HCT116 (cell line): ENCODE results near the gene MAU2. TPM values are rescaled to one million over a fixed set of nuclear protein-coding genes. Genes with fewer than 3 reads are reported as not detected.

Experiments used
- ATAC-seq: fragments of 200-7000 bp; cut with Tn5 transposase; 2 replicates; pipeline ENCODE4 v1.9.1; 2020; ENCODE audit warnings: mild to moderate bottlenecking, moderate library complexity
- BruUV-seq: library from RNA; stranded (reverse); fragments of 400-500 nt; replicated peaks from 2 replicates; lab custom pipeline; 2021; lab: Mats Ljungman, UMichigan
- CTCF ChIA-PET: fragments of 300-600 bp; sonication (Branson Sonifier 250); formaldehyde crosslinking; loops from one replicate; lab custom pipeline; 2021; ENCODE audit warnings: antibody characterized with exemption; lab: Charles Lee
- POLR2A ChIA-PET: fragments of 300-600, 350-600 bp; sonication (Branson Sonifier 250); formaldehyde crosslinking; loops from one replicate; lab custom pipeline; 2021; ENCODE audit warnings: antibody characterized with exemption; lab: Charles Lee
- RAD21 ChIA-PET, 2 experiments: fragments of 300-600 bp; sonication (Branson Sonifier 250); formaldehyde crosslinking; loops; one replicate each; lab custom pipeline; 2023; ENCODE audit warnings: low total read pairs in 2 of 2; ENCODE audit not compliant: uncharacterized antibody in 2 of 2, unreplicated experiment in 2 of 2, low non-redundant PET in 1 of 2; lab: Charles Lee
- DNase-seq: peaks from one replicate; pipeline ENCODE4 v3.0.0-alpha.2; 2010; ENCODE audit warnings: low read depth, low spot score
- H2AFZ ChIP-seq: fragments of 200-600 bp; shearing (Covaris generic), sonication (generic); 2 replicates; pipeline ENCODE4 v1.6.1; 2017; ENCODE audit warnings: low read depth, mixed run types, mixed read lengths, antibody characterized with exemption, low read length; ENCODE audit not compliant: poor library complexity, severe bottlenecking
- H3K27ac ChIP-seq: 2 replicates; pipeline ENCODE4 v1.5.1; 2012; ENCODE audit warnings: low read depth, low read length
- H3K27me3 ChIP-seq: fragments of 200-600 bp; sonication (generic); 2 replicates; pipeline ENCODE4 v1.6.1; 2016; ENCODE audit warnings: mixed run types, low read length, mixed read lengths; ENCODE audit not compliant: insufficient read depth
- H3K36me3 ChIP-seq, 2 experiments: fragments of 200-500 bp in 1 of 2; fragments of 200-600 bp in 1 of 2; sonication (Bioruptor generic) in 1 of 2; sonication (generic) in 1 of 2; 2 replicates each; pipeline versions ENCODE4 v1.5.1 to v1.6.1; 2014 to 2016; ENCODE audit warnings: low read length in 2 of 2, inconsistent platforms in 1 of 2, mixed read lengths in 1 of 2, mixed run types in 1 of 2; ENCODE audit not compliant: insufficient read depth in 2 of 2, control insufficient read depth in 1 of 2
- H3K4me1 ChIP-seq, 2 experiments: fragments of 200-600 bp in 1 of 2; sonication (generic) in 1 of 2; 2 replicates each; pipeline versions ENCODE4 v1.5.1 to v1.6.1; 2012 to 2017; ENCODE audit warnings: low read length in 2 of 2, inconsistent platforms in 1 of 2, mild to moderate bottlenecking in 1 of 2, mixed read lengths in 1 of 2, mixed run types in 1 of 2, moderate library complexity in 1 of 2; ENCODE audit not compliant: insufficient read depth in 2 of 2, control insufficient read depth in 1 of 2
- H3K4me2 ChIP-seq: fragments of 200-600 bp; sonication (generic); 2 replicates; pipeline ENCODE4 v1.6.1; 2017; ENCODE audit warnings: mixed run types, low read length, mixed read lengths
- H3K4me3 ChIP-seq, 2 experiments: fragments of 200-600 bp in 1 of 2; sonication (generic) in 1 of 2; replicated peaks in 1 of 2; 2 replicates each; pipeline ENCODE4 v1.5.1; 2011 to 2016; ENCODE audit warnings: low read length in 2 of 2, control low read depth in 1 of 2, low read depth in 1 of 2, mild to moderate bottlenecking in 1 of 2, mixed read lengths in 1 of 2, mixed run types in 1 of 2
- H3K79me2 ChIP-seq: fragments of 200-600 bp; sonication (generic); 2 replicates; pipeline ENCODE4 v1.6.1; 2017; ENCODE audit warnings: mild to moderate bottlenecking, mixed run types, low read length, moderate library complexity, mixed read lengths; ENCODE audit not compliant: insufficient read depth
- H3K9ac ChIP-seq: fragments of 200-600 bp; sonication (generic); 2 replicates; pipeline ENCODE4 v1.6.1; 2016; ENCODE audit warnings: low read length, mixed read lengths
- H3K9me2 ChIP-seq: fragments of 200-600 bp; sonication (generic), shearing (Covaris generic); 2 replicates; pipeline ENCODE4 v1.6.1; 2017; ENCODE audit warnings: mixed run types, mild to moderate bottlenecking, moderate library complexity; ENCODE audit not compliant: insufficient read depth
- H3K9me3 ChIP-seq, 2 experiments: fragments of 200-500 bp in 1 of 2; fragments of 200-600 bp in 1 of 2; sonication (Bioruptor generic) in 1 of 2; sonication (generic) in 1 of 2; 2 replicates each; pipeline ENCODE4 v1.6.1; 2014 to 2017; ENCODE audit warnings: low read length in 2 of 2, mixed read lengths in 2 of 2, inconsistent platforms in 1 of 2, low read depth in 1 of 2, mild to moderate bottlenecking in 1 of 2, mixed run types in 1 of 2, moderate library complexity in 1 of 2; ENCODE audit not compliant: control insufficient read depth in 1 of 2, insufficient read depth in 1 of 2
- H4K20me1 ChIP-seq: fragments of 200-600 bp; sonication (generic), shearing (Covaris generic); 2 replicates; pipeline ENCODE4 v1.6.1; 2017; ENCODE audit warnings: mixed run types, mild to moderate bottlenecking, moderate library complexity; ENCODE audit not compliant: insufficient read depth
- CBX3 ChIP-seq: IDR thresholded peaks from 2 replicates; pipeline ENCODE4 v1.6.1; 2012; ENCODE audit warnings: low read depth
- ELF1 ChIP-seq: IDR thresholded peaks from 2 replicates; pipeline ENCODE4 v1.6.1; 2012; ENCODE audit warnings: low read depth, borderline replicate concordance
- EZH2 ChIP-seq: fragments of 200-600 bp; sonication (generic); IDR thresholded peaks from 2 replicates; pipeline ENCODE4 v1.6.1; 2017; ENCODE audit warnings: antibody characterized with exemption, mixed run types
- EZH2phosphoT487 ChIP-seq: fragments of 200-600 bp; IDR thresholded peaks from 2 replicates; pipeline ENCODE4 v1.6.1; 2018; ENCODE audit warnings: antibody characterized with exemption, borderline replicate concordance
- FOSL1 ChIP-seq: IDR thresholded peaks from 2 replicates; pipeline ENCODE4 v1.6.1; 2012; ENCODE audit warnings: low read depth
- JUND ChIP-seq: IDR thresholded peaks from 2 replicates; pipeline ENCODE4 v1.6.1; 2012
- RAD21 ChIP-seq: IDR thresholded peaks from 2 replicates; pipeline ENCODE4 v1.6.1; 2012; ENCODE audit warnings: low read depth, mild to moderate bottlenecking
- SIN3A ChIP-seq: IDR thresholded peaks from 2 replicates; pipeline ENCODE4 v1.6.1; 2012; ENCODE audit warnings: low read depth
- SP1 ChIP-seq: IDR thresholded peaks from 2 replicates; pipeline ENCODE4 v1.6.1; 2012; ENCODE audit warnings: low read depth
- TCF7L2 ChIP-seq: IDR thresholded peaks from 2 replicates; pipeline ENCODE4 v1.7.0; 2011; ENCODE audit warnings: borderline replicate concordance, inconsistent platforms; ENCODE audit not compliant: insufficient read depth, insufficient read length; ENCODE audit errors: extremely low read depth
- YY1 ChIP-seq: IDR thresholded peaks from 2 replicates; pipeline ENCODE4 v1.6.1; 2011; ENCODE audit warnings: low read length, low read depth, moderate library complexity, mild to moderate bottlenecking; ENCODE audit not compliant: insufficient replicate concordance; ENCODE audit errors: extremely low read depth
- ZFX ChIP-seq: fragments of 450-650 bp; IDR thresholded peaks from 2 replicates; pipeline ENCODE4 v1.6.1; 2017
- intact Hi-C: fragments of 100-400 bp; cut with micrococcal nuclease; formaldehyde crosslinking; loops from 2 replicates; pipeline ENCODE4 v1.10.0; 2022
- total RNA-seq: library from RNA; stranded (reverse); gene quantifications from one replicate; pipeline ENCODE4 v1.2.1, GENCODE V29; 2021; ENCODE audit not compliant: unreplicated experiment
- TF ChIP-seq, protein P1 (sequence below): IDR thresholded peaks from 2 replicates; pipeline ENCODE4 v1.6.1; 2012; ENCODE audit warnings: low read depth
- TF ChIP-seq, protein P2 (sequence below): IDR thresholded peaks from 2 replicates; pipeline ENCODE4 v1.6.1; 2012

MAU2 gene
- total RNA-seq, 1 experiment from 2014 or later, result 36.2 TPM

- Histone ChIP-seq H2AFZ (no peak overlapping the region), H3K9me2 (no peaks in the 10 kb centered on the region), H3K9ac (no peak overlapping the region), H3K27me3 (no peaks in the 10 kb centered on the region), H3K4me2 (no peak overlapping the region), H3K4me3 (no peak overlapping the region), H3K36me3 (peaks cover 7 to 16% of the 10 kb centered on the region in 2 experiments; a peak in 3 of 4 replicates), H3K27ac (no peak overlapping the region), H4K20me1 (no peaks in the 10 kb centered on the region), H3K9me3 (no peaks in the 10 kb centered on the region), H3K79me2 (no peaks in the 10 kb centered on the region), H3K4me1 (no peaks in the 10 kb centered on the region)
- intact Hi-C loops, result no loop called here
- ChIA-PET RAD21 (no interaction called here), CTCF (no interaction called here), POLR2A (no interaction called here)
- ATAC-seq (no peak), DNase-seq (no peak)
- BruUV-seq, result no TSS peak
- TF ChIP-seq ZFX, result no peak
- TF ChIP-seq, protein P1, sequence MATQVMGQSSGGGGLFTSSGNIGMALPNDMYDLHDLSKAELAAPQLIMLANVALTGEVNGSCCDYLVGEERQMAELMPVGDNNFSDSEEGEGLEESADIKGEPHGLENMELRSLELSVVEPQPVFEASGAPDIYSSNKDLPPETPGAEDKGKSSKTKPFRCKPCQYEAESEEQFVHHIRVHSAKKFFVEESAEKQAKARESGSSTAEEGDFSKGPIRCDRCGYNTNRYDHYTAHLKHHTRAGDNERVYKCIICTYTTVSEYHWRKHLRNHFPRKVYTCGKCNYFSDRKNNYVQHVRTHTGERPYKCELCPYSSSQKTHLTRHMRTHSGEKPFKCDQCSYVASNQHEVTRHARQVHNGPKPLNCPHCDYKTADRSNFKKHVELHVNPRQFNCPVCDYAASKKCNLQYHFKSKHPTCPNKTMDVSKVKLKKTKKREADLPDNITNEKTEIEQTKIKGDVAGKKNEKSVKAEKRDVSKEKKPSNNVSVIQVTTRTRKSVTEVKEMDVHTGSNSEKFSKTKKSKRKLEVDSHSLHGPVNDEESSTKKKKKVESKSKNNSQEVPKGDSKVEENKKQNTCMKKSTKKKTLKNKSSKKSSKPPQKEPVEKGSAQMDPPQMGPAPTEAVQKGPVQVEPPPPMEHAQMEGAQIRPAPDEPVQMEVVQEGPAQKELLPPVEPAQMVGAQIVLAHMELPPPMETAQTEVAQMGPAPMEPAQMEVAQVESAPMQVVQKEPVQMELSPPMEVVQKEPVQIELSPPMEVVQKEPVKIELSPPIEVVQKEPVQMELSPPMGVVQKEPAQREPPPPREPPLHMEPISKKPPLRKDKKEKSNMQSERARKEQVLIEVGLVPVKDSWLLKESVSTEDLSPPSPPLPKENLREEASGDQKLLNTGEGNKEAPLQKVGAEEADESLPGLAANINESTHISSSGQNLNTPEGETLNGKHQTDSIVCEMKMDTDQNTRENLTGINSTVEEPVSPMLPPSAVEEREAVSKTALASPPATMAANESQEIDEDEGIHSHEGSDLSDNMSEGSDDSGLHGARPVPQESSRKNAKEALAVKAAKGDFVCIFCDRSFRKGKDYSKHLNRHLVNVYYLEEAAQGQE, result no peak
- no peak for TF ChIP-seq EZH2
- TF ChIP-seq EZH2phosphoT487, result no peak
Measured at GRCh38 chr19:19276851-19277250, 43.8 kb upstream of the MAU2 start.

- CTCF ChIA-PET, result no interaction called here
- no peak overlapping the region for H3K27ac ChIP-seq
- TF ChIP-seq YY1, result no peak
- no peak for TF ChIP-seq RAD21
- no peak for TF ChIP-seq FOSL1
- TF ChIP-seq, protein P1, result no peak
- TF ChIP-seq ELF1, result no peak
- TF ChIP-seq, protein P2, sequence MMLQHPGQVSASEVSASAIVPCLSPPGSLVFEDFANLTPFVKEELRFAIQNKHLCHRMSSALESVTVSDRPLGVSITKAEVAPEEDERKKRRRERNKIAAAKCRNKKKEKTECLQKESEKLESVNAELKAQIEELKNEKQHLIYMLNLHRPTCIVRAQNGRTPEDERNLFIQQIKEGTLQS, result no peak
- TF ChIP-seq ZFX, result no peak
- no peak for TF ChIP-seq SP1
- no peak for TF ChIP-seq TCF7L2
- no peak for TF ChIP-seq JUND
- TF ChIP-seq SIN3A, result no peak
- TF ChIP-seq CBX3, result no peak
- no peak for TF ChIP-seq EZH2
Measured at GRCh38 chr19:19278315-19278714, 42.3 kb upstream of the MAU2 start.

More at GRCh38 chr19:19278315-19278714, 42.3 kb upstream of the MAU2 start:
- BruUV-seq, result no TSS peak
- ATAC-seq (no peak), DNase-seq (no peak)
- no peak overlapping the region for H3K4me2 ChIP-seq
- no peaks in the 10 kb centered on the region for H3K27me3 ChIP-seq
- ChIA-PET POLR2A (no interaction called here), RAD21 (no interaction called here)
- no peaks in the 10 kb centered on the region for H4K20me1 ChIP-seq
- H2AFZ ChIP-seq, result no peak overlapping the region
- intact Hi-C loops, result no loop called here
- H3K36me3 ChIP-seq, result peaks cover 7 to 16% of the 10 kb centered on the region in 2 experiments; a peak in 3 of 4 replicates
- H3K79me2 ChIP-seq, result no peaks in the 10 kb centered on the region
- H3K9ac ChIP-seq, result no peak overlapping the region
- H3K4me1 ChIP-seq, result no peaks in the 10 kb centered on the region
- H3K9me3 ChIP-seq, result no peaks in the 10 kb centered on the region
- no peaks in the 10 kb centered on the region for H3K9me2 ChIP-seq
- H3K4me3 ChIP-seq, result no peak overlapping the region
